ENCODE measurements around the gene DPP6.

GRCh38 chr7:154638286-154638685 lies 586.1 kb downstream of the DPP6 start:
- TF ChIP-seq POLR2AphosphoS5 (IDR thresholded peaks at IDR 0.05), result no peak
- no peak for TF ChIP-seq CTCF (IDR thresholded peaks at IDR 0.05)
- TF ChIP-seq POLR2A (IDR thresholded peaks at IDR 0.05), result no peak

Data from transverse colon (tissue), 4 donors.